C4-2B (cell line): ENCODE measurements around the gene NYNRIN.

Experiments used
- ZFX ChIP-seq: fragments of 450-650 bp; IDR thresholded peaks from 2 replicates; pipeline ENCODE4 v1.6.1; 2017
- TF ChIP-seq, protein P1 (sequence below): fragments of 450-650 bp; conservative IDR thresholded peaks from 2 replicates; pipeline ENCODE4 v1.5.1; 2017; ENCODE audit warnings: mild to moderate bottlenecking

DNA sequence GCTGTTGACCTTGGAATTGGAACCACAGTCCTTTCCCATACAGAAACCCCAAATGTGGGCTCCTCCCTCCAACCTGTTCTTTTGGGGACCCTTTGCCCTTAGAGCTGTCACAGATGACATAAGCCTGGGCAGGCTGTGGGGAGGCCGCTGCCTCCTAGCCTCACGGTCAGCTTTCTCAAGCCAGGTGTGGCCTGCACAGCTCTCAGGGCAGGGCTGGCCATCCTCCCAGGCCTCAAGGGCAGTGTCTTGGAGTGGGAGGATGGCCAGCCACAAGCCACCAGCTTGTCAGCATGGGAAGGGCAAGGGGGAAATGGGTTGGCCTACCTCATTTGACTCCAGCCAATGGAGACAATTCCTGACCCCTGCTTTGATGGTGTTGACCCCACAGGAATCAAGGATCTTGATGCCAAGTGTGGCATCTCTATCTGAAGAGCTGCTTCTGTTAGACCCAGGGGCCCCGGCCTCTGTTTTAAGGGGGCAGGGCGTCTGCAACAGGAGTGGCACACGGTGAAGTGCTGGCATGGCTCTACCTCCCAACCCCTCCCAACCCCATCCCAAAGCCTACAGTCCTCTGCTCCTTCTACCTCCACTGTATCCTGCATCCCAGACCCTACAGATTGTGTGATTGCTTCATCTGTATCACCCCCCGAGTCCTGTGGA, 19.2 kb downstream of the NYNRIN start:
- TF ChIP-seq, protein P1, sequence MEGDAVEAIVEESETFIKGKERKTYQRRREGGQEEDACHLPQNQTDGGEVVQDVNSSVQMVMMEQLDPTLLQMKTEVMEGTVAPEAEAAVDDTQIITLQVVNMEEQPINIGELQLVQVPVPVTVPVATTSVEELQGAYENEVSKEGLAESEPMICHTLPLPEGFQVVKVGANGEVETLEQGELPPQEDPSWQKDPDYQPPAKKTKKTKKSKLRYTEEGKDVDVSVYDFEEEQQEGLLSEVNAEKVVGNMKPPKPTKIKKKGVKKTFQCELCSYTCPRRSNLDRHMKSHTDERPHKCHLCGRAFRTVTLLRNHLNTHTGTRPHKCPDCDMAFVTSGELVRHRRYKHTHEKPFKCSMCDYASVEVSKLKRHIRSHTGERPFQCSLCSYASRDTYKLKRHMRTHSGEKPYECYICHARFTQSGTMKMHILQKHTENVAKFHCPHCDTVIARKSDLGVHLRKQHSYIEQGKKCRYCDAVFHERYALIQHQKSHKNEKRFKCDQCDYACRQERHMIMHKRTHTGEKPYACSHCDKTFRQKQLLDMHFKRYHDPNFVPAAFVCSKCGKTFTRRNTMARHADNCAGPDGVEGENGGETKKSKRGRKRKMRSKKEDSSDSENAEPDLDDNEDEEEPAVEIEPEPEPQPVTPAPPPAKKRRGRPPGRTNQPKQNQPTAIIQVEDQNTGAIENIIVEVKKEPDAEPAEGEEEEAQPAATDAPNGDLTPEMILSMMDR = no peak
- no peak for TF ChIP-seq ZFX
